ENCODE results near the gene NUTM2D.
"Not testable (repeated sequence)": the region's sequence is repeated elsewhere in the genome, so short reads cannot be mapped to it uniquely, and the experiment has no call there.

GRCh38 chr10:87341546-87342142 lies 15.9 kb upstream of the NUTM2D start:
- not testable (repeated sequence) for TF ChIP-seq POLR2AphosphoS5 (IDR thresholded peaks at IDR 0.05); EP300 (conservative IDR thresholded peaks at IDR 0.05; ENCODE audit: poor library complexity, severe bottlenecking); RAD21 (conservative IDR thresholded peaks at IDR 0.05); CTCF (IDR thresholded peaks at IDR 0.05; ENCODE audit: poor library complexity, severe bottlenecking); REST (IDR thresholded peaks at IDR 0.05; ENCODE audit: borderline replicate concordance)
